HepG2 (cell line): ENCODE results near the gene NDC1.

Experiments used
- AGO1 ChIP-seq: fragments of 200-400 bp; formaldehyde crosslinking; IDR thresholded peaks from 2 replicates; pipeline ENCODE4 v1.6.1; 2017; ENCODE audit warnings: mild to moderate bottlenecking, low read depth, low read length, moderate library complexity; ENCODE audit not compliant: poor library complexity, severe bottlenecking
- BRD4 ChIP-seq: sonication (generic); formaldehyde crosslinking; IDR thresholded peaks from 2 replicates; pipeline ENCODE4 v1.4.0; 2020; ENCODE audit warnings: missing genetic modification reagents
- CTCF ChIP-seq: sonication (generic); formaldehyde crosslinking; IDR thresholded peaks from 2 replicates; pipeline ENCODE4 v1.5.0; 2020; ENCODE audit warnings: mild to moderate bottlenecking, missing genetic modification reagents, moderate library complexity
- EZH2 ChIP-seq: conservative IDR thresholded peaks from 2 replicates; pipeline ENCODE4 v1.6.1; 2012; ENCODE audit warnings: mild to moderate bottlenecking, low read depth, low read length, moderate library complexity
- NR2C2 ChIP-seq: sonication (generic); formaldehyde crosslinking; IDR thresholded peaks from 2 replicates; pipeline ENCODE4 v1.4.0; 2020; ENCODE audit warnings: missing genetic modification reagents, mild to moderate bottlenecking, moderate library complexity, borderline replicate concordance
- RFX1 ChIP-seq: fragments of 450-650 bp; IDR thresholded peaks from 2 replicates; pipeline ENCODE4 v1.6.1; 2017
- U2AF1 ChIP-seq: fragments of 200-400 bp; formaldehyde crosslinking; optimal IDR thresholded peaks from 2 replicates; pipeline ENCODE3; 2017; ENCODE audit warnings: mild to moderate bottlenecking, low read depth, low read length
- ZBTB1 ChIP-seq: sonication (generic); formaldehyde crosslinking; IDR thresholded peaks from 2 replicates; pipeline ENCODE4 v1.4.0; 2020; ENCODE audit warnings: missing genetic modification reagents, borderline replicate concordance
- ZNF407 ChIP-seq: sonication (generic); formaldehyde crosslinking; IDR thresholded peaks from one replicate; pipeline ENCODE4 v1.5.1; 2020; ENCODE audit warnings: mild to moderate bottlenecking, missing genetic modification reagents; ENCODE audit errors: not compliant biosample characterization
- TF ChIP-seq, protein P1 (sequence below): sonication (generic); formaldehyde crosslinking; IDR thresholded peaks from 2 replicates; pipeline ENCODE4 v1.9.0; 2021; ENCODE audit warnings: missing genetic modification reagents, borderline replicate concordance
- TF ChIP-seq, protein P2 (sequence below): sonication (generic); formaldehyde crosslinking; IDR thresholded peaks from 2 replicates; pipeline ENCODE4 v1.4.0; 2020; ENCODE audit warnings: missing genetic modification reagents

DNA sequence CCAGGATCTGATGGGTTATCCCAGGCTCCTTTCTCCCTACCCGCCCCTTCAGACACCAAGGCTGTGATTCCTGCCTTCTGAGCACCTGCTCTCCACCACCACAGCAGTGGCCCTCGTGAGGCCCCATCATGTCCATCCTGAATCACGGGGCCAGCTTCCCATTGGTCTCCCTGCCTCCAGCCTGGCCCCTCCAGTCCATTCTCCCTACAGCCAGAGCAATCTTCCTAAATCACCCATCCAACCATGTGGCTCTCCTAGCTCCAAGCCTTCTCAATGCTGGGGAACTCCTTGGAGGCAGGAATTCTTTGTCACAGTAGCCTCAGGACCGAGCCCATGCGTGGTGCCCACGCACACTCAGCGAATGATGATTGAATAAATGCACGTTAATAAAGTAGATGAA, 90.3 kb downstream of the NDC1 start:
- TF ChIP-seq NR2C2 (CRISPR knock-in tag) (no peak), ZNF407 (CRISPR knock-in tag) (no peak), U2AF1 (no peak), BRD4 (CRISPR knock-in tag) (no peak), CTCF (CRISPR knock-in tag) (no peak), EZH2 (no peak), AGO1 (no peak), ZBTB1 (CRISPR knock-in tag) (no peak), RFX1 (no peak)
- TF ChIP-seq, protein P1, sequence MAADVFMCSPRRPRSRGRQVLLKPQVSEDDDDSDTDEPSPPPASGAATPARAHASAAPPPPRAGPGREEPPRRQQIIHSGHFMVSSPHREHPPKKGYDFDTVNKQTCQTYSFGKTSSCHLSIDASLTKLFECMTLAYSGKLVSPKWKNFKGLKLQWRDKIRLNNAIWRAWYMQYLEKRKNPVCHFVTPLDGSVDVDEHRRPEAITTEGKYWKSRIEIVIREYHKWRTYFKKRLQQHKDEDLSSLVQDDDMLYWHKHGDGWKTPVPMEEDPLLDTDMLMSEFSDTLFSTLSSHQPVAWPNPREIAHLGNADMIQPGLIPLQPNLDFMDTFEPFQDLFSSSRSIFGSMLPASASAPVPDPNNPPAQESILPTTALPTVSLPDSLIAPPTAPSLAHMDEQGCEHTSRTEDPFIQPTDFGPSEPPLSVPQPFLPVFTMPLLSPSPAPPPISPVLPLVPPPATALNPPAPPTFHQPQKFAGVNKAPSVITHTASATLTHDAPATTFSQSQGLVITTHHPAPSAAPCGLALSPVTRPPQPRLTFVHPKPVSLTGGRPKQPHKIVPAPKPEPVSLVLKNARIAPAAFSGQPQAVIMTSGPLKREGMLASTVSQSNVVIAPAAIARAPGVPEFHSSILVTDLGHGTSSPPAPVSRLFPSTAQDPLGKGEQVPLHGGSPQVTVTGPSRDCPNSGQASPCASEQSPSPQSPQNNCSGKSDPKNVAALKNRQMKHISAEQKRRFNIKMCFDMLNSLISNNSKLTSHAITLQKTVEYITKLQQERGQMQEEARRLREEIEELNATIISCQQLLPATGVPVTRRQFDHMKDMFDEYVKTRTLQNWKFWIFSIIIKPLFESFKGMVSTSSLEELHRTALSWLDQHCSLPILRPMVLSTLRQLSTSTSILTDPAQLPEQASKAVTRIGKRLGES (CRISPR knock-in tag) = no peak
- TF ChIP-seq, protein P2, sequence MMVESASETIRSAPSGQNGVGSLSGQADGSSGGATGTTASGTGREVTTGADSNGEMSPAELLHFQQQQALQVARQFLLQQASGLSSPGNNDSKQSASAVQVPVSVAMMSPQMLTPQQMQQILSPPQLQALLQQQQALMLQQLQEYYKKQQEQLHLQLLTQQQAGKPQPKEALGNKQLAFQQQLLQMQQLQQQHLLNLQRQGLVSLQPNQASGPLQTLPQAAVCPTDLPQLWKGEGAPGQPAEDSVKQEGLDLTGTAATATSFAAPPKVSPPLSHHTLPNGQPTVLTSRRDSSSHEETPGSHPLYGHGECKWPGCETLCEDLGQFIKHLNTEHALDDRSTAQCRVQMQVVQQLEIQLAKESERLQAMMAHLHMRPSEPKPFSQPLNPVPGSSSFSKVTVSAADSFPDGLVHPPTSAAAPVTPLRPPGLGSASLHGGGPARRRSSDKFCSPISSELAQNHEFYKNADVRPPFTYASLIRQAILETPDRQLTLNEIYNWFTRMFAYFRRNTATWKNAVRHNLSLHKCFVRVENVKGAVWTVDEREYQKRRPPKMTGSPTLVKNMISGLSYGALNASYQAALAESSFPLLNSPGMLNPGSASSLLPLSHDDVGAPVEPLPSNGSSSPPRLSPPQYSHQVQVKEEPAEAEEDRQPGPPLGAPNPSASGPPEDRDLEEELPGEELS (CRISPR knock-in tag) = no peak
